ENCODE results near the gene KCNMB2.

The KCNMB2 gene

GRCh38 chr3:178568911-178569310, 32.7 kb downstream of the KCNMB2 start:
- DNase-seq (ENCODE audit: low read depth in 2 of 2), result no peak

DNA sequence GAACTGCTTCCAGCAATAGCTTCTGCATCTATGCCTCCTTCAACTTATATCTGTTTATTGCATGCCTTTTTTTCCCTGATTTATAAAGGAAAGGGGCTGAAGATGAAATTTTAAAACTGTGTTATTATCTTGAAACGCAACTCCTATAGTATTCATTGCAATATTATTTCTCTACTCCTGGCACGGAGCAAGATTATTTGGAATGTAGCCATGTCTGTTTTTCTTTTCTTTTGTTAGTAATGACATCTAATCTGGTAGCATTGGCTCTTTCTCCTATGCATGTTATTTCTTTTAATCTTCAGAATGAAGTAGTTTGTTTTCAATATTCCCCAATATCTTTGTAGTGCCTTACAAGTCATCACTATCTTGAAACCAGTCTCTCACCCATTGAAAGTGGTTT, 33.6 kb downstream of the KCNMB2 start:
- DNase-seq (ENCODE audit: low read depth in 2 of 2), result no peak

DNA sequence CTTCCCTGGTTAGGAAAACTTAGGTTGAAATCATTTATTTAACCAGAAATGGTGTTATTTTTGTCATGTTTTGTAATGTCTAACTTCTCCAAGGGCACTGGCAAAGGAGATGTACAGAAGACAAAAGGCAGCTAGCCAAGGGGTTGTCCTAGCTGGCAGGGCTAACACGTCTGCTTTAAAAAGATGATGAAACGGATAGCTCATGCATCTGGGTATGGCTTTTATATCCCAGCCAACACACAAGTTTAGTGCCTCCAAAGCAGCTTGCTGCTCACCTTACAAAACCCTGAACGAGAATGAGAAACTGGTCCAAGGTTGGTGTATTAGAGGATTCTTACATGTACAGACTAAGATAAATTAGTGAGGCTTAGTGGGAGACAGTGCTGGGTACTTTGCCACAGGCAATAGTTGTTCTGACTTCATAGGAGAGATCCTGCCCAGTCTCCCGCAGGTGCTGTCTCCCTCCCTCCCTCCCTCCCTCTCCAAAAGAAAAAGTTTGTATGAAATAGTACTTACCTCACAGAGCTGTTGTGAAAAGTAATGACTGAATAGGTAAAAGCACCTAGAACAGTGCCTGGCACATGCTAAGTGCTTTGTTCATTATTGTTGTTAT, 47.8 kb downstream of the KCNMB2 start:
- DNase-seq (ENCODE audit: low read depth in 2 of 2), result no peak

DNA sequence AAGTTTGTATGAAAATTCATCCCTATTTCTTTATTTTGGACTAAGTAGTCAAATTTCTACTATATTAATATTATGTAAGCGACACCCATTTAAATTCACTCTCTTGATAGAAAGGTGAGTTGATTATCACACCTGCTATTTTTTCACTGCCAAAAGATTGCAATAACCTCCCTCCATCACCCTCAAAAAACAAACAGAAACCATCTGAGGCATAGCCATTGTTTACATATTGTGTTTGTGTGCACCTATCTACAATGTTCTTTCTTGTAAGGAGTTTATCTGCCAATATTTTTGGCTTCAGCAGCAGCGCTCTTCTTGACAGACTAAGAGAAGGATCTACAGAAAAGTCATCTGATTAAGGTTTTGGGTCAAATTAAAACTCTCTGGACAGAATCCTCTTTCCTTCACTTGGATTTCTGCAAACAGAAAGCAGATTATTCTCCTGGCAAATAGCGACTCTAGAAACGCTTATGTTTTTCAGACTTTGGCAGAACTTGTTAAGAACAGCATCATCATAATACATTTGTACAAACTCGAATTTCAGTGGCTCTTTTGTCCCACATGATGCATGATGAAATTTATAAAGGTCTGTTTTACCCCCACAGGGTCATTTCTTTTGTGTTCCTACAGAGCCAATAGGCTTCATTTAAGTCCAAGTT, 48.6 kb downstream of the KCNMB2 start:
- no peak for DNase-seq (ENCODE audit: low read depth in 2 of 2)

GRCh38 chr3:178585454-178585853, 49.2 kb downstream of the KCNMB2 start:
- DNase-seq (ENCODE audit: low read depth in 2 of 2), result no peak

DNA sequence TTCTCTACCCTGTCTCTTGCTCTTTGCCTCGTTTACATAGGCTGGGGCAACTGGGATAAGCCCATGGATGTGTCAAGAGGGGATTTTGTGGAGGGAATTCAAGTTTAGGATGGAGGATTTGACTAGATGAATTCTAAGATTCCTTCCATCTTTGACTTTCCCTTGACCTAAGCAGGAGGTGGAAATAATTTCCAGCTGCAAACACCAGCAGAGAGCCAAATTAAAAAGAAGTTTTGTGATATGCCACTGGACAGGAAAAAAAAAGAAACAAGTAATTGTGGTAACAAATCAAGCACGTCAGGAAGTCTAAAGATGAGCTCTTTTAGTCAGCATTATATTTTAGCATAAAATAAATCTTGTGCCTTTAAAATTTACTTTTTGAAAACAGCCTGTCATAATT, 49.8 kb downstream of the KCNMB2 start:
- no peak for DNase-seq (ENCODE audit: low read depth in 2 of 2)

- DNase-seq (ENCODE audit: low read depth in 2 of 2), result no peak
Measured at GRCh38 chr3:178588628-178589027, 52.4 kb downstream of the KCNMB2 start.

DNA sequence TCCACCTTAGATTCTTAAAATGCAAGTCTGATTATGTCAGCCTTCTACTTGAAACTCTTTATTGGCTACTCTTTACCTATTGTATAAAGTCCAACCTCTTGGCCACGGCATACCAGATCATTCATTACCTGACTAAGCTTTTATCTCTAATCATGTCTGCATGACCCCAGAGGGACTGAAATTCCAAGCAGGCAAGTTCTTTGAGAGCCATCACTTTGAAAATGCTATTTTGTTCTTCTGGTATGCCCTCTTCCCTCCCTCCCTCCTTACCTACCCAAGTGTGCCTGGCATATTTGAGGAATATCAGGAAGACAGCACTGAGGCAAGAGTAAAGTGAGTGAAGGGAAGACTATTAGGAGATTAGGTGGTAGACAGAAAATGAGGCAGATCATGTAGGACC, 57.5 kb downstream of the KCNMB2 start:
- no peak for DNase-seq (ENCODE audit: low read depth in 2 of 2)

DNA sequence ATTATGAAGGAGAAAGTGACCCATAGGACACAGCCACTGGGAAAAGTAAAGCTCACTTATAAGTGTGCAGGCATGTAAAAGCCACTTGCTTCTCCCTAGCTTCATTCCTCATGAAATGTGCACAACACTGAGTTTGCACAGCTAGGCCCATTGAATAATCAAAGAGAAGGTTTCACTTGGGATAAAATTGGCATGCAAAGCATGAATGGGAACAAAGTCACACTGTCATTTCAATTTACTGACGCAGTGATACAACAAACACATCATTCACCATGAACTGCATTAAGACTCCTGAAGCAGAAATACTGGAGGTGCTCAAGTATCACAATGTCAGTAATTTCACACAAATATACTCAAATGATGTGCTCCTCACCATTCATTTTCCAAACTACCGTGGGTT, 61.1 kb downstream of the KCNMB2 start:
- no peak for DNase-seq (ENCODE audit: low read depth in 2 of 2)

DNA sequence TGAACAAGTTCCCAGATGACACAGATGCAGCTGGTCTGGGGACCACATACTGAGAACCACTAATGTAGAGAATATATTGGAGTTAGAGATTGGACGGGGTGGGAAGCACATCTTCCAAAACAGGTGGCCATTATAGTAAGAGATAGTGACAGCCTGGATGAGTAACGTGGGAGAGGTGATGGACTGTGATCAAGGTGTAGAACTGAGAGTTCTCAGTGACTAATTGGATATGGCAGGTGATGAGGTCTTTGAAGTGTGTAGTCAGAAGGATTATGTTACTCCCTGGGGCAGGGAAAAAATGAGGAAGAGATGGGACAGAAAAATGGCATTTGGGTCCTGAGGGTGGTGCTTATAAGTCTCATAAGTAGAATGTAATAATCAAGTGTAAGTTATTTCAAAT, 66.6 kb downstream of the KCNMB2 start:
- DNase-seq (ENCODE audit: low read depth in 2 of 2), result no peak

GRCh38 chr3:178603735-178604134, 67.5 kb downstream of the KCNMB2 start:
- DNase-seq (ENCODE audit: low read depth in 2 of 2), result no peak

GRCh38 chr3:178618197-178618596, 82.0 kb downstream of the KCNMB2 start:
- no peak for DNase-seq (ENCODE audit: low read depth in 2 of 2)

DNA sequence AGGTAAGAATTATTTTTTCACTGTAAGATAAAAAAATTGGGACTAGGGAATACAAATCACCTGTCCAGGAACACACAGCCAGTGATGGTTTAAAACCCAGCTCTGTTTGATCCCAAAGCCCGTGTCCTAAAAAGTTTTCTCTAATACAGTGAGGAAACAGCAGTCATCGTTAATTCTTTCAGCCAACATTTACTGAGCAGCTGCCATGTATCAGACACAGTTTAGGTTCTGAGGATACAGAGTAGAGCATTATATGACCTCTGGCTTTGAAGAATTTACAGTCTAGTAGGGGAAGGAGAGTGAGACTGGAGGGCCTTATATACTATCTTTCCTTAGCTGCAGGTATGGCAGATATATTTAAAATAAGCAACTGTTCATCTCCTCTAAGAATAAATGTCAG, 82.7 kb downstream of the KCNMB2 start:
- DNase-seq (ENCODE audit: low read depth in 2 of 2), result no peak

GRCh38 chr3:178623666-178624255, 87.5 kb downstream of the KCNMB2 start:
- DNase-seq (ENCODE audit: low read depth in 2 of 2), result no peak

DNA sequence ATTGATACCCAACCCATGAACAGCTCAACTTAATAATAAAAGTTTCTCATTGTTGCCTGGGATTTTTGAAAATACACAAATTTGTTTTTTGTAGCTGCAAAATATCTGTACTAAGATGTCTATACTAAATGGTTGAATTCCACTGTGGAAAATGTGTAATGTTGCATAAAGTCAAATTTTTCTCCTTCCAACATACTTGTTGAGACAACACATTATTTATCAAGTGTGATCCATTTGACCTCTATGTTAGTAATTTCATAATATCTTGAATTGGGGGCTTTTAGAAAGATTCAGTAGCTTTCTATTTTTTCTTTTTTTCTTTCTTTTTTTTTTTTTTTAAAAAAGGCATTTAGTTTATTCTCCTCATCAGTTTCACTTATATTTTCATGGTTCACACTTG, 88.0 kb downstream of the KCNMB2 start:
- no peak for DNase-seq (ENCODE audit: low read depth in 2 of 2)

GRCh38 chr3:178625053-178625600, 88.9 kb downstream of the KCNMB2 start:
- DNase-seq (ENCODE audit: low read depth in 2 of 2), result no peak

- DNase-seq (ENCODE audit: low read depth in 2 of 2), result no peak
Measured at GRCh38 chr3:178628037-178628436, 91.8 kb downstream of the KCNMB2 start.

- no peak for DNase-seq (ENCODE audit: low read depth in 2 of 2)
Measured at GRCh38 chr3:178629430-178630178, 93.4 kb downstream of the KCNMB2 start.

DNA sequence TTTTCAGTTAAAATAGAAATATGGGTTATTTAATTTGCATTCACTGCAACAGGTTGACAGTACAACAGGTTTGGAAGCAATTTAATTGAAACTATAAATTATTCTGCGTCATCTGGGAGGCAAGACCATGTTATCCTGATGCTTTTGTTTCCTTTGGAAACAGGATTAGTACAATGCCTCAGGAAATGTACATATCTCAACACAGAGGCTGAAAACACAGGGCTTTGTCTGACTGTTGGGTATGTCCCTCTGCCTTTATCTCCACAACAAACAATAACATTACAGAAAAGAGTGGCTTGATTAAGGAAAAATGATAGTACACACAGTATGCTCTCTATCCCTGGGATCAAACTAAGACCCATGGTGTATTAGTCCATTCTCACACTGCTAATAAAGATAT, 95.7 kb downstream of the KCNMB2 start:
- no peak for DNase-seq (ENCODE audit: low read depth in 2 of 2)

DNA sequence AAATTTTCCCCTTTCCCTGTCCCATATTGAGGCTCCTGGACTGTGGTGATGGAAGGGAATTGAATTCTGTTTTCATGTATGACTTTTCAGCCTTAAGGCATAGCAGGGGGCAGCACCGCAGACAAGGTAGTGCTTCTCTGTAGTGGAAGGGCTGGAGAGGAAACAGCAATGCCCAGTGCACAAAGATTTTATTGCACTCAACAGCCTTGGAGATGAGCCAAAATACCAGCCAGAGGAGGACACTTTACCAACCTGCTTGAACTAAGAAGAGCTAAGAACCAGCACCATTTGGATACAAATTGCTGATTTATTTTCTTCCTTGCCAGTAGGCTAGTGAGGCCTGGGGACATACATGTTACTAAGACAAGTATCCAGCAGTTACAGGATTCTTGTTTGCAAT, 98.7 kb downstream of the KCNMB2 start:
- DNase-seq (ENCODE audit: low read depth in 2 of 2), result no peak

GRCh38 chr3:178637802-178638201, 101.6 kb downstream of the KCNMB2 start:
- no peak for DNase-seq (ENCODE audit: low read depth in 2 of 2)

GRCh38 chr3:178645503-178645902, 109.3 kb downstream of the KCNMB2 start:
- DNase-seq (ENCODE audit: low read depth in 2 of 2), result no peak

All from activated CD8-positive, alpha-beta memory T cell treated with anti-CD3 and anti-CD28 coated beads for 4 hours (primary cell).